ENCODE data around the gene FTCDNL1. TPM values are rescaled to one million over a fixed set of nuclear protein-coding genes. Genes with fewer than 3 reads are reported as not detected.

Gene FTCDNL1
- total and polyA plus RNA-seq, 9 of the 15 experiments (the other 6 are each of a cell fraction or from before 2014, with no cell fraction given), result 0.13 to 0.58 (median 0.32) TPM

DNA sequence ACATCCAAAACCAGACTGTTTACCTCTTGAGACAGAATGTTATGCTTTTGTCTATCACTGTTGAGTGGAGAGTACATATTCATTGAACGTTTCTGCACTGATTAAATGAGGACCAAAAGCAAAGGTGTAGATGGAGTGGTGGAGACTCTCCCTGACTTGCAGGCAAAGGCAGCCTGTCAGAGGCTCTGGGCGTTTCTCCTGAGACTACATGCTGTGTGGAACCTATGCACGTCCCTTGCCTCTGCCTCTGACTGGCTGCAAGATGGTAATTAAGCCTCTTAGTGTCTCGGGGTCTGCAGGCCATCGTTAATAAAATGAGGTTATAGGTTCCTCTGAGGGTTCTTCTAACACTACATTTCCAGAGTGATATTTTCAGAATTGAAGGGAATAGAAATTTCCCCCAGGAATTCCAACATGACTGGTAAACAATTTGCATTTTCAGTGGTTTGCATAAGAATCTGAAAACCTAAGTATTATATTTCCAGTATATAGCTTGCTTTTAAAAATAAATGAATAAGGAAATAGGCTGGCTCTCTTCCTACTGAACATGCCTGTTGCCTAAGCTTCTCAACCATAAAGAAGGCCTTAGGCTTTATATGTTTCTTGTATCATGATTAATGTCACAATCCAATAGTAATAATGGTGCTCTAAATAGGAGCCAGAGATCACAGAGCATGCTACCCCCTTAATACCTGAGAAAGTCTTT lies 107.4 kb downstream of the FTCDNL1 start:
- Histone ChIP-seq H3K4me1 (replicated peaks in 1 of 2; ENCODE audit: control insufficient read depth in 2 of 2, insufficient read depth in 2 of 2, low read length in 2 of 2) (no peaks in the 10 kb centered on the region), H3K9me1 (ENCODE audit: control insufficient read depth, insufficient read depth, low read length) (no peaks in the 10 kb centered on the region), H2AFZ (ENCODE audit: low read depth, low read length) (no peak overlapping the region), H3K27me3 (ENCODE audit: control insufficient read depth in 2 of 2, insufficient read depth in 2 of 2, low read length in 2 of 2) (peaks cover 5 to 12% of the 10 kb centered on the region in 2 experiments; a peak in 4 of 5 replicates), H3K4me2 (ENCODE audit: insufficient read depth, low read length) (no peak overlapping the region), H3K79me2 (ENCODE audit: control insufficient read depth, insufficient read depth, low read length) (no peaks in the 10 kb centered on the region), H4K20me1 (replicated peaks; ENCODE audit: control insufficient read depth, insufficient read depth, low read length) (no peaks in the 10 kb centered on the region), H3K4me3 (no peak overlapping the region), H3K27ac (ENCODE audit: extremely low read depth, low read depth, low read length) (no peak overlapping the region), H3K9me3 (replicated peaks; ENCODE audit: control insufficient read depth, insufficient read depth, low read depth, low read length) (no peaks in the 10 kb centered on the region), H3K36me3 (ENCODE audit: control insufficient read depth, insufficient read depth, low read length) (no peaks in the 10 kb centered on the region), H3K9ac (ENCODE audit: insufficient read depth in 1 of 2, low read depth in 2 of 2, low read length in 2 of 2) (no peak overlapping the region)
- intact Hi-C loops (cut with micrococcal nuclease) (no loop called here), in situ Hi-C loops (cut with MboI) (loop anchor here (25.0 kb wide), 1 partner anchor 1431 kb away; no protein-coding TSS in a partner anchor)
- ATAC-seq, result no peak
- BruUV-seq (replicated peaks), result no TSS peak
- ChIA-PET POLR2A (no interaction called here), CTCF (ENCODE audit: low intra/inter-chr PET ratio) (no interaction called here)
- DNase-seq (ENCODE audit: extremely low read depth in 1 of 4, low spot score in 3 of 4), result no peak
- FAIRE-seq, result no peak
- whole genome bisulfite sequencing (ENCODE audit: insufficient coverage, low coverage, missing lambda C conversion rate), result 0% methylated on average over 5 of the region's 5 CpGs
- TF ChIP-seq RBM39 (optimal IDR thresholded peaks at IDR 0.05; ENCODE audit: low read depth, low read length) (no peak), CBX3 (IDR thresholded peaks at IDR 0.05; ENCODE audit: borderline replicate concordance in 1 of 2, low read length in 2 of 2) (no peak), SNRNP70 (optimal IDR thresholded peaks at IDR 0.05; ENCODE audit: low read depth, low read length) (no peak), ARID2 (IDR thresholded peaks at IDR 0.05) (no peak), CXXC5 (CRISPR knock-in tag; IDR thresholded peaks at IDR 0.05) (no peak), HNRNPUL1 (IDR thresholded peaks at IDR 0.05; ENCODE audit: low read length) (no peak), CHD1 (IDR thresholded peaks at IDR 0.05; ENCODE audit: low read length) (no peak), NFATC3 (IDR thresholded peaks at IDR 0.05) (no peak), TFAM (CRISPR knock-in tag; conservative IDR thresholded peaks at IDR 0.05) (no peak), EZH2 (IDR thresholded peaks at IDR 0.05; ENCODE audit: borderline replicate concordance, low read depth, low read length) (no peak), ZNF444 (CRISPR knock-in tag; IDR thresholded peaks at IDR 0.05) (no peak), ZNF79 (CRISPR knock-in tag; IDR thresholded peaks at IDR 0.05; ENCODE audit: low read depth) (no peak), TGIF2 (CRISPR knock-in tag; IDR thresholded peaks at IDR 0.05) (no peak), ZNF589 (CRISPR knock-in tag; IDR thresholded peaks at IDR 0.05; ENCODE audit: low read depth) (no peak)
- TF ChIP-seq, protein P1, sequence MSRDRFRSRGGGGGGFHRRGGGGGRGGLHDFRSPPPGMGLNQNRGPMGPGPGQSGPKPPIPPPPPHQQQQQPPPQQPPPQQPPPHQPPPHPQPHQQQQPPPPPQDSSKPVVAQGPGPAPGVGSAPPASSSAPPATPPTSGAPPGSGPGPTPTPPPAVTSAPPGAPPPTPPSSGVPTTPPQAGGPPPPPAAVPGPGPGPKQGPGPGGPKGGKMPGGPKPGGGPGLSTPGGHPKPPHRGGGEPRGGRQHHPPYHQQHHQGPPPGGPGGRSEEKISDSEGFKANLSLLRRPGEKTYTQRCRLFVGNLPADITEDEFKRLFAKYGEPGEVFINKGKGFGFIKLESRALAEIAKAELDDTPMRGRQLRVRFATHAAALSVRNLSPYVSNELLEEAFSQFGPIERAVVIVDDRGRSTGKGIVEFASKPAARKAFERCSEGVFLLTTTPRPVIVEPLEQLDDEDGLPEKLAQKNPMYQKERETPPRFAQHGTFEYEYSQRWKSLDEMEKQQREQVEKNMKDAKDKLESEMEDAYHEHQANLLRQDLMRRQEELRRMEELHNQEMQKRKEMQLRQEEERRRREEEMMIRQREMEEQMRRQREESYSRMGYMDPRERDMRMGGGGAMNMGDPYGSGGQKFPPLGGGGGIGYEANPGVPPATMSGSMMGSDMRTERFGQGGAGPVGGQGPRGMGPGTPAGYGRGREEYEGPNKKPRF (IDR thresholded peaks at IDR 0.05; ENCODE audit: low read depth, low read length), result no peak
- TF ChIP-seq, protein P2, sequence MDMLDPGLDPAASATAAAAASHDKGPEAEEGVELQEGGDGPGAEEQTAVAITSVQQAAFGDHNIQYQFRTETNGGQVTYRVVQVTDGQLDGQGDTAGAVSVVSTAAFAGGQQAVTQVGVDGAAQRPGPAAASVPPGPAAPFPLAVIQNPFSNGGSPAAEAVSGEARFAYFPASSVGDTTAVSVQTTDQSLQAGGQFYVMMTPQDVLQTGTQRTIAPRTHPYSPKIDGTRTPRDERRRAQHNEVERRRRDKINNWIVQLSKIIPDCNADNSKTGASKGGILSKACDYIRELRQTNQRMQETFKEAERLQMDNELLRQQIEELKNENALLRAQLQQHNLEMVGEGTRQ (CRISPR knock-in tag; IDR thresholded peaks at IDR 0.05), result no peak
- TF ChIP-seq, protein P3, sequence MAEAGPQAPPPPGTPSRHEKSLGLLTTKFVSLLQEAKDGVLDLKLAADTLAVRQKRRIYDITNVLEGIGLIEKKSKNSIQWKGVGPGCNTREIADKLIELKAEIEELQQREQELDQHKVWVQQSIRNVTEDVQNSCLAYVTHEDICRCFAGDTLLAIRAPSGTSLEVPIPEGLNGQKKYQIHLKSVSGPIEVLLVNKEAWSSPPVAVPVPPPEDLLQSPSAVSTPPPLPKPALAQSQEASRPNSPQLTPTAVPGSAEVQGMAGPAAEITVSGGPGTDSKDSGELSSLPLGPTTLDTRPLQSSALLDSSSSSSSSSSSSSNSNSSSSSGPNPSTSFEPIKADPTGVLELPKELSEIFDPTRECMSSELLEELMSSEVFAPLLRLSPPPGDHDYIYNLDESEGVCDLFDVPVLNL (CRISPR knock-in tag; IDR thresholded peaks at IDR 0.05; ENCODE audit: low read depth), result no peak

Data from K562 (cell line).